Astrocyte of the cerebellum (primary cell): ENCODE data around the gene PARVB.

Experiments used
- DNase-seq: peaks from one replicate; pipeline ENCODE4 v3.0.0-alpha.2; 2011; ENCODE audit warnings: low read depth
- H3K4me3 ChIP-seq: 2 replicates; pipeline ENCODE4 v1.5.1; 2011; ENCODE audit warnings: mild to moderate bottlenecking, low read depth, low read length, moderate library complexity
- CTCF ChIP-seq: IDR thresholded peaks from 2 replicates; pipeline ENCODE4 v1.5.1; 2012; ENCODE audit warnings: low read length, low read depth, moderate library complexity, mild to moderate bottlenecking; ENCODE audit errors: missing control alignments
- in situ Hi-C: cut with HindIII; loops from 2 replicates; pipeline ENCODE4 v1.10.0; 2017; ENCODE audit warnings: low sequenced_read_pairs

The PARVB gene

GRCh38 chr22:44221710-44222475, 197.8 kb downstream of the PARVB start:
- TF ChIP-seq CTCF = no peak
- DNase-seq = no peak
- in situ Hi-C loops = no loop called here
- no peak overlapping the region for H3K4me3 ChIP-seq
